Vein endothelial cell (primary cell): ENCODE measurements around the gene OOSP3. TPM values are rescaled to one million over a fixed set of nuclear protein-coding genes. Genes with fewer than 3 reads are reported as not detected.

Experiments used
- total RNA-seq: library from RNA; depleted of rRNA; stranded (reverse); fragments of >200 nt; gene quantifications from 2 replicates; pipeline ENCODE4 v1.2.3, GENCODE V29; 2012

OOSP3 gene, protein sequence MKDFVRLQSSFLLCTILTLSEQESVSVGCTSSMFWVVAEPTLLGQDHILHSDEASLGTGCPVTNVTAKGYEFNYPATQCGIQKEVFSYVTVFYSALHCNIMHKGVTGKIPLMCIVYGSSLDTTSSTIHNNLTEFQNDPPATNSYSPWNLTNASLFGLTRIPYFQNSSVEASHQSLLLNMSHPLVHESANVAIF
- total RNA-seq, result not detected in 2 replicates

DNA sequence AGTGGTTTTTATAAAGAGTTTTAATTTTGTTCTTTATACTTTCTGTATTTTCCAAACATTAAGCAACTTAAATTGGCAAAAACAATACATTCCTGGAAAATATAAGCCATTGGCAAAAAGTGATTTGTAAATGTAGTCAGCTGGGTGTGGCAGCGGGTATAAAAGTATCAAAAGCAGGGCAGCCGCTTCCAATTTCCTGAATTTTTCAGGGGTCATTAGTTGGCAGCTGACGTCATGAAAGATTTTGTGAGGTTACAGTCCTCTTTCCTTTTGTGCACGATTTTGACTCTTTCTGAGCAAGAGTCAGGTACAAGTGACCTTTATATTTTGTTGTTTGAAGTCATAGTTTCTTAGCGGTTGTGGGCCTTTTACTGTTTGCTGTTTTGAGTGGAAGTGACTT is at the start of gene OOSP3:
OOSP3 (plus strand) TSS at position 208 of the 400 bp plus-strand sequence; CDS start at position 235, 27 bp downstream.

DNA sequence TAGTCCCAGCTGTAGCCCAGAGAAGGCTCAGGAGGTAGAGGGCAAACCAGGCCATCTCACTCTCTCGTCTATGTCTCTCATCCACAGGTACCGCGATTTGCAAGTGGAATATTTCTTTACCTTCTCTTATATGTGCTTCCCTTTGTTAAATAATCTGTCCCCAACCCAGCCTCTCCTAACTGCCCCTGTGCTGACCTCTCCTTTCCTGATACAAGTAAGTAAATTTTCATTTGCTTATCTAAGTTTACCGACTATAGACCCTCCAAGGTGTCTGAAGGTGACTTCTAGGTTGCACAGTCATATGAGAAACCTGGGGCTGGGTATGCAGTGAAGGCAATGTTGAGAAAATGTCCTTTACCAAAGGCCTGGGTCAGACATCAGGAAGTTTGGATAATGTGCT is 33.2 kb upstream of the OOSP3 start, which contains the start of gene CBLIF:
CBLIF (minus strand) TSS at position 101 of the 400 bp plus-strand sequence; CDS start at position 55, 46 bp downstream.

DNA sequence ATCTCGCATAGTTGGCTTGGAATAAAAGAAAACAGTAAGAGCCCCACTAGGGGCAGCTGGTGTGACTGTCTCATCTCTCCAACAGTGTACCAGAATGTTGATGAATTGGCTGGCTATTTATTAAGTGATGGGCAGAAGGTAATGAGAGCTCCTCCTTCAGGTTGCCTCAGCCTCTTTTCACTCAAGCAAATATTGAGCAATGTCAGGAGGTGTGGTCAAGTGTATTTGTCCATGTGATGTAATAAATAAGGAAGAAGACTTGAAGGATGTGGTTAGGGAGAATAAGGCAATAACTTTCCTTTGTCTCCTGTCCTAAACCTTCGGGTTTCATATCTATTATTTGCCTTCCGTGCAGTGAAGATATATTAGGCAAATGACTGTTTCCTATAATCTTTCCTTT is 12.2 kb upstream of the OOSP3 start, which contains the start of gene TCN1:
TCN1 (minus strand) TSS at position 91 of the 400 bp plus-strand sequence; CDS start at position 74, 17 bp downstream.

DNA sequence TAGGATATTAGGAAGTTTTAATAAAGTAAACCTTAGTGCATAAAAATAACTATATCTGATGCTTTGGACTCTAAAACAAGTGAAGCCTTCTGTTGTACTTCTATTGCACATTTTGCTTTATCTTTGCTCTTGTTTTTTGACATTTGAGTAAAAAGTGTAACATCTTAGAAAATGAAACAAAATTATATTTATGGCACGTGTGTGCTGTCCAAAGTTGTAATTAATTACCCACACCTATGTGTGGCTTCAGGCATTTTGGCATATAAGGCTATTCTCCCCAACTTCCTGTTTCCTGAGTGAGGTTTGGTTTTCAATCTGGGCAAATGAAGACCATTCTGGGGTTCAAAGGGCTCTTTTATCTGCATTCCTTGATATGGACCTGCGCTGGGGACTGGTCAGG is 59.5 kb downstream of the OOSP3 start, which contains the start of gene OOSP1:
OOSP1 (plus strand) TSS at position 301 of the 400 bp plus-strand sequence; CDS start at position 324, 23 bp downstream.

Other genes with a start within 250 kb of the OOSP3 start
- 16.0 and 19.9 TPM in 2 replicates for gene PATL1, start 209.7 kb upstream of the OOSP3 start, total RNA-seq
- gene OR10V1, start 164.9 kb upstream of the OOSP3 start, total RNA-seq, result not detected in 2 replicates
- 76.5 and 76.8 TPM in 2 replicates for gene STX3, start 123.4 kb upstream of the OOSP3 start, total RNA-seq
- 32.3 and 35.6 TPM in 2 replicates for gene MRPL16, start 68.0 kb upstream of the OOSP3 start, total RNA-seq
- gene CBLIF, start 33.3 kb upstream of the OOSP3 start, total RNA-seq, result not detected in 2 replicates
- gene TCN1, start 12.3 kb upstream of the OOSP3 start, total RNA-seq, result 0.10 TPM in 1 of 2 replicates, not detected in the other
- gene OOSP1, start 59.6 kb downstream of the OOSP3 start, total RNA-seq, result not detected in 2 replicates
- not detected in 2 replicates for gene OOSP4A, start 85.3 kb downstream of the OOSP3 start, total RNA-seq
- gene OOSP4B, start 138.4 kb downstream of the OOSP3 start, total RNA-seq, result not detected in 2 replicates
- gene OOSP2, start 161.6 kb downstream of the OOSP3 start, total RNA-seq, result not detected in 2 replicates
- not detected in 2 replicates for gene MS4A3, start 177.9 kb downstream of the OOSP3 start, total RNA-seq
- gene MS4A2, start 209.9 kb downstream of the OOSP3 start, total RNA-seq, result not detected in 2 replicates